Measurements from ENCODE around the gene CHCHD5.
"Not testable (repeated sequence)": the region's sequence is repeated elsewhere in the genome, so short reads cannot be mapped to it uniquely, and the experiment has no call there.

Gene CHCHD5

DNA sequence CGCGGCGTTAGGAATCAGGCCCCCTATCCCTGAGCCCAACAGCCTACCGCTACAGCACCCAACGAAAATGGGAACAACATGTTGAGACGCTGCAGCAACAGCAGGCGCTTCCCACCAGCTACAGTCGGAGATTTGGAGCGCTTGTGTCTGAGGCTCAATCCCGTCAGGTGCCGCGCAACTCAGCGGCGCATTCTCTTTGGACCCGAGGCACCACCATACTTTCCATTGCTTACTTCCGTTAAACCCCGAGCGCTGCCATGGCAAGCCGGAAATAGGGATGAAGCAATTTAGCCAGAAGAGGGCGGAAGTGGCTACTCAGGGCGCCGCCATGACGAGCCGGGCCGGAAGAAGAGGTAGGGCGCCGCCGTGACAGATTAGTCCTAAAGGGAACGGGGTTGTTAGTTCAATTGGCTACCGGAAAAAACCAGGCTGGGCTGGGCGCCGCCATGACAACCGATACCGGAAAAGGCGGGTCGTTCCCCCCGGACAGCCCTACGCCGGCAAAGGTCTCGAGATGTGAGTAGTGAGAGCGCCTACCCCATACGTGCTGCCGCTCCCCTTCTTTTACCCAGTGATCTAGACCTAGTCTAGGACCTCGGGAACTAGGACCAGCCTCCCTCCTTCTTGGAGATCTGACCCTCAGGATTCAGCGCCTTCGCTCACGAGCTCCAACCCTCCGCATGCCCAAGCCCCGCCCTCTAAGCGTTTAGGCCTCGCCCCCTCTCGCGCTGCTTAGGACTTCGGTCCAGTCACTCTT is at the start of gene CHCHD5:
CHCHD5 (plus strand) TSS at position 476 of the 757 bp plus-strand sequence; CDS start at position 515, 39 bp downstream.
- DNase-seq (ENCODE audit: low spot score): peak; percentile 94

DNA sequence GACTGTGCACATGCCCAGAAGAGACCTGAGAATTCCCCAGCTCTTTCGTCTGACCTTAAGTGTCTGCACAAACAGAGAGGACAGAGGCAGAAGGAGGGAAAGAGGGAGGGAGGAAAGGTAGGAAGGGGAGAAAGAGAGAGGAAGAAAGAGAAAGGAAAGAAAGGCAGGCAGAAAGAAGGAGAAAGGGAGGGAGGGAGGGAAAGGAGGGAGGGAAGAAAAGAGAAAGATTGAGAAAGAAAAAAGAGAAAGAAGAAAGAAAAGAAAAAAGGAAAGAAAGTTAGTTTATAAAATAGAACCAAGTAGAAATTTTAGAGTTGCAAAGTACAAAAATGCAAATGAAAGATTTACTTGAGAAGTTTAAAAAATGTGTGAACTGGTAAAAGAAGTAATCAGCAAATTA is 49.6 kb upstream of the CHCHD5 start:
- no peak for DNase-seq (ENCODE audit: low spot score)

DNA sequence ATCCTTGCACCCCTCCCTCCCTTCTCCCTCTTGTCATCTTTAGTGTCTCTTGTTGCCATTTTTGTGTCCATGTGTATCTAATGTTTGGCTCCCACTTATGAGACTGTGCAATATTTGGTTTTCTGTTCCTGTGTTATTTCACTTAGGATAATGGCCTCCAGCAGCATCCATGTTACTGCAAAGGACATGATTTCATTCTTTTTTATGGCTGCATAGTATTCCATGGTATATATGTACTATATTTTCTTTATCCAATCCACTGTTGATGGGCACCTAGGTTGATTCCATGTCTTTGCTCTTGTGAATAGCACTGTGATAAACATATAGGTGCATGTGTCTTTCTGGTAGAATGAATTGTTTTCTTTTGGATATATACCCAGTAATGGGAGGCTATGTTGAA is 47.7 kb upstream of the CHCHD5 start:
- DNase-seq (ENCODE audit: low spot score): not testable (repeated sequence)

DNA sequence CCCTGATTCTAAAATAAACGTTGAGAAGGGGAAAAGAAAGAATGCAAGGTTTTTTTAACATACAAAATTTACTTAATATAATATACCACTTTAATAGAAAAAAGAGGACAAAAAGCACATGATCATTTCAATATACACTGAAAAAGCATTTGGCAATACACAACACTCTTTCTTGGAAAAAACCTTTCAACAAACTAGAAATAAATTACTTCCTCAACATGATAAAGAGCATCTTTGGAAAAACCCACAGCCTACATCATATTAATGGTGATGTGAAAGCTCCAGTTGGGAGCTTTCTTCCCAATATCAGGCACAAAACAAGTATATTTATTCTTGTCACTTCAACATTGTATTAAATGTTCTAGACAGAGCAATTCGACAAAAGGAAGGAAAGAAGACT is 45.1 kb upstream of the CHCHD5 start:
- DNase-seq (ENCODE audit: low spot score): no peak

DNA sequence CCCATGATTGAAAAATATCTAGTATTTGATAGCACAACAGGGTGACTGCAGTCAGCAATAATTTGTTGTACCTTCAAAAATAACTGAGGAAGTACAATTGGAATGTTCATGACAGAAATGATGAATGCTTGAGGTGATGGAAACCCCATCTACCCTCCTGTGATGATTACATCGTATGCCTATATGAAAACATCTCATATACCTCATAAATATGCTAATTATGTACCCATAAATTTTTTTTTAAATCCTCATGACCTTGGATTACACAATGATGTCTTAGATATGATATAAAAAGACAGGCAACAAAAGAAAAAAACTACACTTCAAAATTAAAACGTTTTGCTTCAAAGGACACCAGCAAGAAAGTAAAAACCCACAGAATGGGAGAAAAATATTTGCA is 43.5 kb upstream of the CHCHD5 start:
- DNase-seq (ENCODE audit: low spot score): no peak

DNA sequence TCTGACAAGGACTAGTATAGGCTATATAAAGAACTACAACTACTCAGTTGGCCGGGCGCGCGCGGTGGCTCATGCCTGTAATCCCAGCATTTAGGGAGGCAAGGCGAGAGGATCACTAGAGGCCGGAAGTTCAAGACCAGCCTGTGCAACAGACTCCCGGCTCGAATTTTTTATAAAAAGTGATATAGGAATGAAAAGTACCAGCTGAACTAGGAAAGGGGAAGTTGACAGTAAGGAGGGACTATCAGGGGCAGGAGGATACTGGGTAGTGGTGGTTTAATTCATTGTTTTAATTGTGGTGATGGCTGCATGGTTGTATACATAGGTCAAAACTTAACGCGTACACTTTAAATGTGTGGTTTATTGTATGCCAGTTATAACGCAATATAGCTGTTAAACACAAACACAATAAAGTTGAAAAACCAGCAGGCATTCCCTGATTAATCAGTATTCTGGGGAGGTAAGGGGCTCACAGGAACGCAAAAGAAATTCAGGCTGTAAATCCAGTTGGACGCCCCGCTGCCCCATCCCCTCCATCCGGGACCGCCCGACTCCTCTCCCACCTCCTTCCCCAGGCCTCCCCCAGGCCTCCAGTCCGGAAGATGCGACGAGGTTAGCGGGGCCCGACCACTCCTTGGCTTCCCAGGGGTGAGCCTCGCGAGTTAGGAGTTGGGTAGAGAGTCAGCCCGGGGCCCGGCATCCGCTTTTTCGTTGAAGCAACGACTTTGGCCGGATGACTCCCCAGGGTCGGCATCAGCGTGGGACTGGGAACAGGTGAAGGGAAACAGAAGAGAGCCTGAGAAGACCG is 42.9 kb upstream of the CHCHD5 start:
- no peak for DNase-seq (ENCODE audit: low spot score)

GRCh38 chr2:112542123-112542983 is 42.1 kb upstream of the CHCHD5 start, which contains the start of gene POLR1B:
POLR1B (plus strand) TSS chr2:112542465; CDS start chr2:112542495, 30 bp downstream.
- DNase-seq (ENCODE audit: low spot score): peak; percentile 86

GRCh38 chr2:112542984-112543661 is 41.3 kb upstream of the CHCHD5 start:
- peak; percentile 7 for DNase-seq (ENCODE audit: low spot score)

GRCh38 chr2:112547333-112547732 is 37.1 kb upstream of the CHCHD5 start:
- no peak for DNase-seq (ENCODE audit: low spot score)

GRCh38 chr2:112548980-112549379 is 35.4 kb upstream of the CHCHD5 start:
- DNase-seq (ENCODE audit: low spot score): no peak

DNA sequence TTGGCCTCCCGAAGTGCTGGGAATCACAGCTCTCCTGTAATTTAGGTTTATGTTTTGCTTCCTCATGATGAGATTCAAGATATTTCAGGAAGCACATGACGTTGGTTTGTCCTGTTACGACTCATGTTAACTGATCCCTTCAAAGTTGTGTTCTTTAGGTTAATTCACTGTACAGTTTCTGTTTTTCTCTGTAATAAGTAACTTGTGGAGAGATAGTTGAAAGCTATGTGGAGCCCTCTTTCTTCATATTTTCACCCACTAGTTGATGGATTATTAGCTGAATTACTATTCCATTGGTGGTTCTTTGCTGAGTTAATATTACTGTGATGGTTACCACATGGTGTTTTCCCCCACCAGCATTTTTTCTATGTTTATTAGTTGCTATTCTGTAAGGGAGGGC is 18.3 kb upstream of the CHCHD5 start:
- no peak for DNase-seq (ENCODE audit: low spot score)

DNA sequence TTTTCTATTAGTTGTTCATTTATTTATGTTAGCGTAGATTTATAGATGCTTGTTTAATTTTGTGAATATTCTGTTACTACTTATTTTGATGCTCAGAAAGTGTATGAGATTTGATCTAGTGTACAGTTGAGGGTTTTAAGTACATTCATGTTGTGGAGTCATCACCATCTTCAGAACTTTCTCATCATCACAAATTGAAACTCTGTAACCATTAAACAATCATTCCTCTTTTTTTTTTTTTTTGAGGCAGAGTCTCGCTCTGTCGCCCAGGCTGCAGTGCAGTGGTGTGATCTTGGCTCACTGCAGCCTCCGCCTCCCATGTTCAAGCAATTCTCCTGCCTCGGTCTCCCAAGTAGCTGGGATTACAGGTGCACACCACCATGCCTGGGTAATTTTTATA is 17.9 kb upstream of the CHCHD5 start:
- not testable (repeated sequence) for DNase-seq (ENCODE audit: low spot score)

DNA sequence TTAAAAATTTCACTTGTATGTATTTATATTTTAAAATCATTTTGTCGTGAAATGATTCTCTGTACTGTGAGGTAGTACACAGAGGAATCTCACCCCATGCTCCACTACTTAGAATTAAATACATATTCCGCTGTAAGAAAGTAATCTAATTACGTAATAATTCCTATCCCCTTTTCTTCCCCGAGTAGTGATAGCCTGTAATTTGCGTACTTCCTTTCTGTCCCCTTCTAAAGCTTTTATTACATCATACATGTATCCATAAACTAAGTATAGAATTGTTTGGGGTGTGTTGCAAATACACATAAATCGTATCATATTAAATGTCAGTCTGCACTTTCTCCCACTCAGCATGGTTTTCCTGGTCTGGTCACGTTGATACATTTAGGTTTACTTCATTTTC is 12.4 kb upstream of the CHCHD5 start:
- DNase-seq (ENCODE audit: low spot score): no peak

GRCh38 chr2:112577756-112578155 is 6.7 kb upstream of the CHCHD5 start:
- DNase-seq (ENCODE audit: low spot score): no peak

DNA sequence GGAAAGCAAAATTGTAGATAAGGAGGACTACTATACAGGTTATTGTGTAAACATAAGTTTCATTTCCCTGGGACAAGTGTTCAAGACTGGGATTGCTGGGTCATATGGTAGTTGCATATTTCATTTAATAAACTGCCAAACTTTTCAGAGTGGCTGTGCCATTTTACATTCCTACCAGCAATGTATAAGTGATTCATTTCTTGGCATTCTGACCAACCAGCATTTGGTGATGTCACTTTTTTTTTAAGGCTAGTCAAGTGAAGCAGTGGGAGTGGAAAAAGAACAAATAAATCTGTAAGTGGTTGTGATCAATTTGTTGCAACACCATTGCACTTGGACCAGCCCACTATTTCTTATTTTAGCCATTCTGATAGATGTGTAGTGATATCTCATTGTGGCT is 5.2 kb upstream of the CHCHD5 start:
- DNase-seq (ENCODE audit: low spot score): peak; percentile 9

DNA sequence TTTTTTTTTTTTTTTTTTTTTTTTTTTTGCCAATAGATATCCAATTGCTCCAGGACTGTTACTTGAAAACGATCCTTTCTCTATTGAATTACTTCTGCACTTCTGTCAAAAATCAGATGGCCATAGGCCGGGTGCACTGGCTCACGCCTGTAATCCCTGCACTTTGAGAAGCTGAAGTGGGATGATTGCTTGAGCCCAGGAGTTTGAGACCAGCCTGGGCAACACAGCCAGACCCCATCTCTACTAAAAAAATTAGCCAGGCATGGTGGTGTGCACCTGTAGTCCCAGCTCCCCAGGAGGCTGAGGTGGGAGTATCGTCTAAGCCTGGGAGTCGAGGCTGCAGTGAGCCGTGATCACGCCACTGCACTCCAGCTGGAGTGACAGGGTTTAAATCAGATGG is 4.3 kb upstream of the CHCHD5 start:
- no peak for DNase-seq (ENCODE audit: low spot score)

- DNase-seq (ENCODE audit: low spot score): peak; percentile 70
Measured at GRCh38 chr2:112582314-112582746, 2.1 kb upstream of the CHCHD5 start.

DNA sequence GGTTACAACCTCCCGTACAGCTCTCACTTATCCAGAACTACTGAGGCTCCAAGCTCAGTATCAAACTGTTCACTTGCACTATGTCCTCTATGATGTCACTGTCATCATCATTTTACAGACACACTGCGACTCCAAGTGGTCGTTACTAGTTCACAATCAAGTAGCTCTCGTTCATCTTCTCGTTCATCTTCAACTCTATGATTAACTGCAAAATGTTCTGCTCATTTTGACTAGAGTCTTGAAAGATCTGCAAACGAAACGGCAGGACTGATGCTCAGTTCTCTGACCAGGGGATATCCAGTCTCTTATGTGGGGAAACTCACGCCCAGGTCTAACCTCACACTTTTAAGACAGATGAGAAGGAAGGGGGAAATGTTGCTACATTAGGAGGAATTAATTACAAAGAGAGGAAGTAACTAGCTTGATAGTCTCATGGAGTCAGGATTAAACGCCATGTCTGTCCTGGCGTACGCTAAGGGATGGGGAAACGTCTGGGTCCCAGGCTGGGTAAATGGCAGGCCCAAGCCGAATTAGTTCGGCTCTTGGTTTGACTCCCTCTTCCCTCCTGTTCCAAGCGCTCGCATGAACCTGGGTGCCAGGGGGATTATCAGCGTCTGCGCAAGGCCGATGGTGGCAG is 794 bp upstream of the CHCHD5 start:
- no peak for DNase-seq (ENCODE audit: low spot score)

DNA sequence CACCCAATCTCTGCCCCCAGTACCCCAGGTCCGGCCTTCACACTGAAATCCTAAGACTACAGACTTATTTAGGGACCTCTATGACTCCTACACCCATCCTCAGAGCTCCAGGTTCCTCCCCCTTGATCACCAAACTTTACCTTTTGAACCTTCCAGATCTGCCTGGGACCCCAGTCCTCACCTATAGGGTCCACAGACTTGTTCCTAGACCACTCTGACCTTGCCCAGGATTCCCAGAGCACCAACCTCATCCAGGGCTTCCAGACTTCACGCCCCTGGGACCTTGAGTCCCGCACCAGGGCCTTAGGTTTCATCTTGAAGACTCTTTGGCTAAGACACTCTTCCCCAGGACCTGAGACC is 462 bp downstream of the CHCHD5 start:
- no peak for DNase-seq (ENCODE audit: low spot score)

GRCh38 chr2:112585400-112585799 is 991 bp downstream of the CHCHD5 start:
- DNase-seq (ENCODE audit: low spot score): no peak

DNA sequence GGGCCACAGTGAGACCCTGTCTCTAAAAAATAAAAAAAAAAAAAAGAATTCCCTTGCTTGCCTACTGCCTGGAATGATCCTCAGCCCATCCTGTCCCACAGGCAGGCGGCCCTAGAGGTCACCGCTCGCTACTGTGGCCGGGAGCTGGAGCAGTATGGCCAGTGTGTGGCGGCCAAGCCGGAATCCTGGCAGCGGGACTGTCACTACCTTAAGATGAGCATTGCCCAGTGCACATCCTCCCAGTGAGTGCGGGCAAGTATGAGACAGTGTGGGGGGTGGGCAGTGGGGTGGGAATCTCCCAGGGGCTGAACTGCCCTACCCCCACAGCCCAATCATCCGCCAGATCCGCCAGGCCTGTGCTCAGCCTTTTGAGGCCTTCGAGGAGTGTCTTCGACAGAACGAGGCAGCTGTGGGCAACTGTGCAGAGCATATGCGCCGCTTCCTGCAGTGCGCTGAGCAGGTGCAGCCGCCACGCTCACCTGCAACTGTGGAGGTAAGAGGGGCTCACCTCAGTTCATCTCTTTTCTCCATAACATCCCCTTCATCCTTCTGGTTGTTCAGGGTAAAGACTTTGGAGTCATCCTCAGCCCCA is 1.6 kb downstream of the CHCHD5 start:
- no peak for DNase-seq (ENCODE audit: low spot score)

Data from LoVo (cell line).